Mucosa of rectum (tissue), 2 donors: Measurements from ENCODE around the gene MAP3K9.

ENCODE experiments used
- H3K27ac ChIP-seq, 2 donors: one replicate each; pipeline ENCODE4 v1.7.0; 2013; ENCODE audit warnings: inconsistent platforms in 2 of 2, low read depth in 2 of 2, low read length in 2 of 2
- H3K27me3 ChIP-seq, 2 donors: one replicate each; pipeline ENCODE4 v1.7.0; 2013; ENCODE audit warnings: low read length in 2 of 2; ENCODE audit not compliant: control insufficient read depth in 2 of 2, insufficient read depth in 2 of 2
- H3K36me3 ChIP-seq, 2 donors: one replicate each; pipeline ENCODE4 v1.7.0; 2013; ENCODE audit warnings: low read length in 2 of 2; ENCODE audit not compliant: control insufficient read depth in 2 of 2, insufficient read depth in 2 of 2
- H3K4me1 ChIP-seq, 2 donors: one replicate each; pipeline ENCODE4 v1.7.0; 2013; ENCODE audit warnings: low read length in 2 of 2, mild to moderate bottlenecking in 1 of 2; ENCODE audit not compliant: control insufficient read depth in 2 of 2, insufficient read depth in 2 of 2
- H3K4me3 ChIP-seq, 2 donors: one replicate each; pipeline ENCODE4 v1.7.0; 2013; ENCODE audit warnings: low read length in 2 of 2
- H3K9ac ChIP-seq, 2 donors: one replicate each; pipeline ENCODE4 v1.7.0; 2013; ENCODE audit warnings: low read length in 2 of 2, low read depth in 1 of 2, mild to moderate bottlenecking in 1 of 2
- H3K9me3 ChIP-seq, 2 donors: one replicate each; pipeline ENCODE4 v1.7.0; 2013; ENCODE audit warnings: low read length in 2 of 2; ENCODE audit not compliant: control insufficient read depth in 2 of 2
- donor health status: healthy.
- donor health status: Normal muscosa, but diverticular disease.

The MAP3K9 gene

DNA sequence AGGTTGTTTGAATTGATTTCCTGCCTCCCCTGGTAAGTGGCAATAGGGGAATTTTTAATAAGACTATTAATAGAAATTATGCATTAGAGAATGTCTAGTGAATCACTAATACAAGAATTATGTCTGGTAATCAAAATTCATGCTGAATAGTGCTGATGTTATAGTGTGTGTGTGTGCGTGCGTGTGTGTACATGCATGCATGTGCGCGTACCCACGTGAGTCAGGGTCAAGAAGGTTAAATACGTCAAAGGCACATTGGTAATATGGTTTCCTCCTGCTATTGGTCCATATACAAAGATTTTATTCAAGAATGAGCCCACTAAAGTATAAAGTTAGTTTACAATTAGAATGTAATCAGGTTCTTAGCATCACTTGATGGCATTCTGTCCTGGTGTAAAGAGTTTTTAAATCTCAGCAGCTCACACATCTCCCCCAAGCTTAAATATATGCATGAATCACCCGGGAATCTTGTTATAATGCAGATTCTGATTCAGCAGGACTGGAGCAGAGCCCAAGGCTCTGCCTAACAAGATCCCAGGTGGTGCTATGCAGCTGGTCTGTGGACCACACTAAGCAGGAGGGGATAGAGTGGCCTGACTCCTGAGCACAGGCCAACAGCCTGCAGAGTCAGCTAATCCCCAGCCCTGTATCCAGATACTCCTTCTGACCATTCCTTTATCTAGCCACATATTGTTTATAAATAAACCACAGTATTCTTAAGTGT is 123.7 kb downstream of the MAP3K9 start:
- Histone ChIP-seq H3K27ac (no peak overlapping the region), H3K4me3 (no peak overlapping the region)

DNA sequence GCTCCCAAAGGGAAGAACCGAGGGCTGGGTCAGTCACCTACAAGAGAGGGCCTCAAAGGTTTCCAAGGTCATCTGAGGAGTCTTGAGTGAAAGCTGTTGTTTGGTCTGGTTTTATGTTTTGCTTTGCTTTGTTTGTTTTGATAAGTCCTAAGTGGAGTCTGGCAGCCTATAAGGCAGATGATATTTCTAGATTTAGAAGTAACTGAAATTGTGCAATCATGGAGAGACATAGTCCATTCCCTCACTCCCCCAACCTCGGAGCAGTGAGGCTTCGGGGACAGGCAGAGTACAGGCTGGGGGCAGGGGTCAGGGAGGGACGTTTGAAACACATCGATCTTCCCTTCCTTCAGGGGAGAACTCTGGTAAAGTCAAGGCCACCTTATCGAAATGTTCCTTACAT is 125.3 kb downstream of the MAP3K9 start:
- no peaks in the 10 kb centered on the region for H3K36me3 ChIP-seq
- H3K27ac ChIP-seq = no peak overlapping the region

More for the DNA sequence above, 123.7 kb downstream of the MAP3K9 start:
- Histone ChIP-seq H3K27me3 (no peaks in the 10 kb centered on the region), H3K9me3 (no peaks in the 10 kb centered on the region), H3K4me1 (no peaks in the 10 kb centered on the region), H3K9ac (no peak overlapping the region), H3K36me3 (no peaks in the 10 kb centered on the region)

DNA sequence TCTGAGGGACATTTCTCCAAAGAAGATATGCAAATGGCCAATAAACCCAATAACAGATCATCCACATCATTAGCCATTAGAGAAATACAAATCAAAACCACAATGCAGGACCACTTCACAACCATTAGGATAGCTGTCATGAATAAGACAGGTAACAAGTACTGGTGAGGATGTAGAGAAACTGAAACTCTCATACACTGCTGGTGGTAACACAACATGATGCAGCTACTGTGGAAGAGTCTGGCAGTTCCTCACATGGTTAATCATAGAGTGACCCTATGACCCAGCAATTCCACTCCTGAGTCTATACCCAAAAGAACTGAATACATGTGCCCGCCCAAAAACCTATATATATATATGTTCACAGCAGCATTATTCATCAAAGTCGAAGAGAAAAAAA is 128.6 kb downstream of the MAP3K9 start:
- Histone ChIP-seq H3K9me3 (no peaks in the 10 kb centered on the region), H3K27me3 (no peaks in the 10 kb centered on the region), H3K9ac (no peak overlapping the region), H3K27ac (no peak overlapping the region), H3K4me1 (no peaks in the 10 kb centered on the region), H3K36me3 (no peaks in the 10 kb centered on the region), H3K4me3 (no peak overlapping the region)

More for the DNA sequence above, 125.3 kb downstream of the MAP3K9 start:
- H3K27me3 ChIP-seq = no peaks in the 10 kb centered on the region
- no peaks in the 10 kb centered on the region for H3K9me3 ChIP-seq
- H3K4me1 ChIP-seq = no peaks in the 10 kb centered on the region
- H3K9ac ChIP-seq = no peak overlapping the region
- no peak overlapping the region for H3K4me3 ChIP-seq

DNA sequence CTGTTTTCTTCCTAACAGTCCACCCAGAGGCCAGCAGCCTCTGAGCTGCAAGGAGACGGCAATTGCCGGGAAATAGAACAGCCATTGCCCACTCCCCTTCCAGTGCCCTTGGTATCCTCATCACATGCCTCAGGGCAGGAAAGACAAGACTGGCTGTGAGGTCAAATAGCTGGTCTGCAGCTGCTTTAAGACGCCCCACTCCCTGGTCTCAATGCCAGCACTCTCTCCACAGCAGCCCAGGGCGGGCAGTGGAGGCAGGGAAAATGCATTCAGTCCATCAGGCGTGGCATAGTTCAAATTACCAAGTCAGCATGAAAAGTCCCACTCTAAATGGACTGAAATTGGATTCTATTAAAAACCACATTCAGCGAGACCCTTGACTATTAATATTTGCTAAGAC is 132.0 kb downstream of the MAP3K9 start:
- no peak overlapping the region for H3K27ac ChIP-seq
- H3K27me3 ChIP-seq = no peaks in the 10 kb centered on the region
- H3K4me1 ChIP-seq = no peaks in the 10 kb centered on the region
- no peak overlapping the region for H3K4me3 ChIP-seq
- no peak overlapping the region for H3K9ac ChIP-seq
- no peaks in the 10 kb centered on the region for H3K9me3 ChIP-seq
- H3K36me3 ChIP-seq = no peaks in the 10 kb centered on the region
